Measurements from ENCODE around the gene COX18. TPM values are rescaled to one million over a fixed set of nuclear protein-coding genes. Genes with fewer than 3 reads are reported as not detected.

The COX18 gene
- 29.1 and 35.4 TPM in 2 replicates for total RNA-seq

DNA sequence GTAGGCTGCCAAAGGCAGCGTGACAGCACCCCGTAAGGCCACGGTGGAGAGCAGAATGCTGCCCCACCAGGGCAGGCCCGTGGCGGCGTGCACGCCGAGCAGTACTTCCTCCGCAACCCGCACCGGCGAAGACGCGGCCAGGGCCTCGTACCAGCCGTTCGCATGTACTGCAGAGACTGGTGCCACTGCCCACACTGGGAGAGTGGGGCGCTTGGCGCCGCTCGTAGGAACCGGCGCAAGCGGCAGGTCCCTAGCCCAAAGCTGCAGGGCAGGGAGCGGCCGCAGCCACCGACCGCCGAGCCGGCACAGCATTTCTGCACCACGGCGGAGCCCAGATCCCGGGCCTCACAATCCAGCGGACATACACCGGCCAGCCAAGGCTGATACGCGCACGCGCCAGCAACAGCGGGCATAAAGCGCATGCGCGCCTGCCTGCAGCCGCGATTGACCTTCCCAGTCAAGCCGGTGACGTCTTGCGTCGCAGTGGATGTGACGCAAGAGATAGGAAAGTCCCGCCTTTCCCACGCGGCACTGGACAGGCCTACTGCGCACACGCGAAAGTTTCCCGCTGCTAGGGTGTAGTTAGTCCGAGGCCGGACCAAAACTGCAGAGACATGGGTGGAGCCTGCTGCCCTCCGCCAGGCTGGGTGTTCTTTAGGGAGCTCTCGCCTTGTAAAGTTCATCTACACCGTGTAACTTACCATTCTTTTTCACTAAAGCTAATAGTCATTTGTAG, at the start of gene COX18:
TSS of gene COX18 (minus strand) at position 379 of the 736 bp plus-strand sequence. CDS start at position 312, 67 bp downstream.

Other genes starting within 250 kb of the COX18 start
- gene ANKRD17, start 189.1 kb upstream of the COX18 start, total RNA-seq: 45.6 and 60.6 TPM in 2 replicates

Measured in uterine smooth muscle cell (primary cell).